T-helper 1 cell treated with Interleukin-12 subunit alpha and Interleukin-12 subunit beta and Interleukin-4 antibody, amounts not matched to agents 30 μg/mL and 1 μg/mL, for 36 hours (primary cell): ENCODE results near the gene CCNL2.

Experiments used
- H3K27ac Mint-ChIP-seq: one replicate; pipeline ENCODE4 v1.8.0; 2021; ENCODE audit warnings: mild to moderate bottlenecking, mixed read lengths
- H3K27me3 Mint-ChIP-seq: one replicate; pipeline ENCODE4 v1.8.0; 2021; ENCODE audit warnings: low read depth, mixed read lengths
- H3K36me3 Mint-ChIP-seq: one replicate; pipeline ENCODE4 v1.8.0; 2021; ENCODE audit warnings: low read depth, mixed read lengths
- H3K4me1 Mint-ChIP-seq: one replicate; pipeline ENCODE4 v1.8.0; 2021; ENCODE audit warnings: low read depth, mixed read lengths
- H3K4me3 Mint-ChIP-seq: one replicate; pipeline ENCODE4 v1.8.0; 2021; ENCODE audit warnings: mild to moderate bottlenecking, moderate library complexity, mixed read lengths
- H3K9me3 Mint-ChIP-seq: one replicate; pipeline ENCODE4 v1.8.0; 2021; ENCODE audit warnings: mixed read lengths

Gene CCNL2

GRCh38 chr1:1402072-1402900 lies 3.2 kb upstream of the CCNL2 start:
- H3K4me3 Mint-ChIP-seq: peak overlapping the region; percentile 51
- no peaks in the 10 kb centered on the region for H3K27me3 Mint-ChIP-seq
- peaks cover 42% of the 10 kb centered on the region for H3K4me1 Mint-ChIP-seq
- peaks cover 53% of the 10 kb centered on the region for H3K36me3 Mint-ChIP-seq
- H3K9me3 Mint-ChIP-seq: no peaks in the 10 kb centered on the region
- H3K27ac Mint-ChIP-seq: peak overlapping the region; percentile 20

GRCh38 chr1:1401457-1402010 lies 2.4 kb upstream of the CCNL2 start:
- peaks cover 40% of the 10 kb centered on the region for H3K4me1 Mint-ChIP-seq

GRCh38 chr1:1400576-1401456 lies 1.7 kb upstream of the CCNL2 start:
- peak overlapping the region; percentile 63 for H3K27ac Mint-ChIP-seq
- H3K4me1 Mint-ChIP-seq: peaks cover 40% of the 10 kb centered on the region
- H3K9me3 Mint-ChIP-seq: no peaks in the 10 kb centered on the region
- H3K36me3 Mint-ChIP-seq: peaks cover 48% of the 10 kb centered on the region
- H3K4me3 Mint-ChIP-seq: peak overlapping the region; percentile 90
- H3K27me3 Mint-ChIP-seq: no peaks in the 10 kb centered on the region

More at GRCh38 chr1:1401457-1402010, 2.4 kb upstream of the CCNL2 start:
- no peak overlapping the region for H3K27ac Mint-ChIP-seq
- no peaks in the 10 kb centered on the region for H3K27me3 Mint-ChIP-seq
- H3K36me3 Mint-ChIP-seq: peaks cover 51% of the 10 kb centered on the region
- H3K4me3 Mint-ChIP-seq: no peak overlapping the region
- H3K9me3 Mint-ChIP-seq: no peaks in the 10 kb centered on the region

- H3K27me3 Mint-ChIP-seq: no peaks in the 10 kb centered on the region
- H3K9me3 Mint-ChIP-seq: no peaks in the 10 kb centered on the region
- peaks cover 40% of the 10 kb centered on the region for H3K4me1 Mint-ChIP-seq
- peak overlapping the region; percentile 90 for H3K4me3 Mint-ChIP-seq
- H3K27ac Mint-ChIP-seq: peak overlapping the region; percentile 81
- peaks cover 48% of the 10 kb centered on the region for H3K36me3 Mint-ChIP-seq
Measured at GRCh38 chr1:1399872-1400575, 889 bp upstream of the CCNL2 start.

- Mint-ChIP-seq H3K36me3 (peaks cover 50% of the 10 kb centered on the region), H3K27me3 (no peaks in the 10 kb centered on the region), H3K27ac (peak overlapping the region; percentile 87), H3K9me3 (no peaks in the 10 kb centered on the region), H3K4me1 (peaks cover 39% of the 10 kb centered on the region), H3K4me3 (peak overlapping the region; percentile 91)
Measured at GRCh38 chr1:1398677-1399186, 403 bp downstream of the CCNL2 start.

- H3K27me3 Mint-ChIP-seq: no peaks in the 10 kb centered on the region
- H3K9me3 Mint-ChIP-seq: no peaks in the 10 kb centered on the region
- H3K36me3 Mint-ChIP-seq: peaks cover 49% of the 10 kb centered on the region
- H3K4me3 Mint-ChIP-seq: peak overlapping the region; percentile 91
- H3K27ac Mint-ChIP-seq: peak overlapping the region; percentile 87
- H3K4me1 Mint-ChIP-seq: peaks cover 34% of the 10 kb centered on the region
Measured at GRCh38 chr1:1397839-1398523, 1.2 kb downstream of the CCNL2 start.

GRCh38 chr1:1395166-1395565 lies 4.0 kb downstream of the CCNL2 start:
- Mint-ChIP-seq H3K4me3 (peak overlapping the region; percentile 7), H3K27ac (no peak overlapping the region), H3K36me3 (peaks cover 52% of the 10 kb centered on the region), H3K9me3 (no peaks in the 10 kb centered on the region), H3K4me1 (peaks cover 17% of the 10 kb centered on the region), H3K27me3 (no peaks in the 10 kb centered on the region)

GRCh38 chr1:1394116-1394515 lies 5.0 kb downstream of the CCNL2 start:
- Mint-ChIP-seq H3K9me3 (no peaks in the 10 kb centered on the region), H3K27ac (no peak overlapping the region), H3K27me3 (no peaks in the 10 kb centered on the region), H3K4me1 (peaks cover 12% of the 10 kb centered on the region), H3K4me3 (no peak overlapping the region), H3K36me3 (peaks cover 55% of the 10 kb centered on the region)

GRCh38 chr1:1393428-1393827 lies 5.7 kb downstream of the CCNL2 start:
- H3K27me3 Mint-ChIP-seq: no peaks in the 10 kb centered on the region
- H3K36me3 Mint-ChIP-seq: peaks cover 55% of the 10 kb centered on the region
- H3K4me1 Mint-ChIP-seq: peaks cover 12% of the 10 kb centered on the region
- H3K9me3 Mint-ChIP-seq: no peaks in the 10 kb centered on the region
- no peak overlapping the region for H3K4me3 Mint-ChIP-seq
- no peak overlapping the region for H3K27ac Mint-ChIP-seq

GRCh38 chr1:1393014-1393413 lies 6.1 kb downstream of the CCNL2 start:
- H3K36me3 Mint-ChIP-seq: peaks cover 55% of the 10 kb centered on the region
- H3K27me3 Mint-ChIP-seq: no peaks in the 10 kb centered on the region
- no peak overlapping the region for H3K27ac Mint-ChIP-seq
- no peaks in the 10 kb centered on the region for H3K9me3 Mint-ChIP-seq
- peaks cover 9% of the 10 kb centered on the region for H3K4me1 Mint-ChIP-seq
- no peak overlapping the region for H3K4me3 Mint-ChIP-seq

GRCh38 chr1:1391225-1391624 lies 7.9 kb downstream of the CCNL2 start:
- Mint-ChIP-seq H3K27ac (no peak overlapping the region), H3K9me3 (no peaks in the 10 kb centered on the region), H3K4me3 (no peak overlapping the region), H3K27me3 (no peaks in the 10 kb centered on the region), H3K36me3 (peaks cover 69% of the 10 kb centered on the region), H3K4me1 (peaks cover 4% of the 10 kb centered on the region)

- H3K4me1 Mint-ChIP-seq: peaks cover 4% of the 10 kb centered on the region
- no peaks in the 10 kb centered on the region for H3K9me3 Mint-ChIP-seq
- no peak overlapping the region for H3K27ac Mint-ChIP-seq
- H3K36me3 Mint-ChIP-seq: peaks cover 71% of the 10 kb centered on the region
- H3K4me3 Mint-ChIP-seq: no peak overlapping the region
- H3K27me3 Mint-ChIP-seq: no peaks in the 10 kb centered on the region
Measured at GRCh38 chr1:1390675-1391074, 8.5 kb downstream of the CCNL2 start.

- H3K9me3 Mint-ChIP-seq: no peaks in the 10 kb centered on the region
- H3K36me3 Mint-ChIP-seq: peaks cover 53% of the 10 kb centered on the region
- H3K27me3 Mint-ChIP-seq: no peaks in the 10 kb centered on the region
- no peak overlapping the region for H3K27ac Mint-ChIP-seq
- no peaks in the 10 kb centered on the region for H3K4me1 Mint-ChIP-seq
- no peak overlapping the region for H3K4me3 Mint-ChIP-seq
Measured at GRCh38 chr1:1388078-1388472, 11.1 kb downstream of the CCNL2 start.
